GM15510 (cell line): ENCODE results near the gene IPPK.

Experiments used
- POLR2A ChIP-seq: IDR thresholded peaks from 3 replicates; pipeline ENCODE4 v1.6.1; 2011; ENCODE audit warnings: borderline replicate concordance; ENCODE audit not compliant: insufficient read length; ENCODE audit errors: extremely low read depth

IPPK gene

DNA sequence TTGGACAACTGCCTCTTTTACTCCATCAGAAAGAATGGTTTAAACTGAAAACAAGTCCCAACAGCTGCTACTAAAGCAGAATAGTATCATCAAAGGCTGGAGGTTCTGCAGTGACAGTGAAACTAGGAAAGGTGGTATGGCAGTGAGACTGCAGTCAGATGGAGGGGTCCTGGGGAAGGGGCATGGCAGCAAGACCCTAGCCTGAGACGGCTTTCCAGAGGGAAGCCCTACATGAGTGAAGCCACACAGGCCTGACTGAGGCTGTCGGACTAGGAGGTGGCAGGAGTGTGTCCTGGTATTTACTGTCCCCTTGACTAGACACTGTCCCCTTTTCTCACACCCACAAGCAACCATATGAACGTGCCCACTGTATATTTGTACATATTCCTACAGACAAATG is 40.4 kb upstream of the IPPK start:
- TF ChIP-seq POLR2A, result no peak

DNA sequence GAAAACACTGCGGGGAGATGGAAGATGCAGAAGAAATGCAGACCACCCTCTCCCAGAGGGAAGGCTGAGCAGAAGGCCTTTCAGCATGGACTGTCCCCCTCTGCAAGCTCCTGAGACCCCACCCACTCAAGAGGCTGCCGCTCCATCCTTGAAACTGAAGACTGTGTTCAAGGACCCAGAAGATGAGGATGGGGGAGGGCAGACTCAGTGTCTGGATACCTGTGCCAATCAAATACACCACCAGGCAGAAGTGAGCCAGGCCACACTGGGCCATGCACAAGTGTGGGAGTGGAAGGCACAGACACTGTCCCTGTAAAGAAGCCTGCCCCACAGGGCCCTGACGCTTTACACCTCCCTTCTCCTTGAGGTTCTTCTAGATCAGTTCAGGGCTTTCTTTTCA is 40.0 kb upstream of the IPPK start:
- no peak for TF ChIP-seq POLR2A

DNA sequence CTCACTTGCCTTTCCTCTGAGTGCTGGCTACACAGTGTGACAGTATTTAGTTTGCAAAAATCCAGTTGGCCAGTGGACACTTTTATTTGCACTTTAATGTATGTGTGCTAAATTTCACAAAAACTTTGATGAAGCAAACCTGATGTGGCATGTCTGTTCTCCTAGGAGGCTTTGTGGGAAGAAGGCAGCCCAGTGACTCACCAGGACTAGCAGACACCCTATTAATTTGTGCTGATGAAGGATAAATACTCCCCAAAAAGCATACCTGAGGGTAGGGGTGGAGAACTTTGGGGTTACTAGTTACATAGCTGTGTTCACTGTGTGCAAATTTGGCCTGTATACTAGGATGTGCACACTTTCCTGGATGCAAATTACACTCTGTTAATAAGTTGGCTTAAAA is 39.3 kb upstream of the IPPK start:
- TF ChIP-seq POLR2A, result no peak

DNA sequence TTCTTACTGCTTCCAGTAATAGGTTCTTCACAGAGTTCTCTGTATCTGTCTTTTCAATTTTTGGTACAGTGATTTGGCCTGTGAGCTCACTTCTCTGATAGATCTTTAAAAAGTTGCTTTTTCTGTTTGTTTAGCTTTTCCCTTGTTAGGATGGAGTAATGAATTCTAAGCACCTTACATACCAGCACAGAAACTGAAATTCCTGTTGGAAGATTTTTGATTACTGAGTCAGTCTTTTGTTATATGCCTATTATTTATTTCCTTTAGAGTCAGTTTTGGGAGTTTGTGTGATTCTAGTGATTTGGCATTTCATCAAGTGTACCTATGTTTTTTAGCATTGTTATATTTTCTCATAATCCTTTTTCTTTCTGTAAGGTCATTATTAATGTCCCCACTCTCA is 37.6 kb upstream of the IPPK start:
- TF ChIP-seq POLR2A, result no peak

DNA sequence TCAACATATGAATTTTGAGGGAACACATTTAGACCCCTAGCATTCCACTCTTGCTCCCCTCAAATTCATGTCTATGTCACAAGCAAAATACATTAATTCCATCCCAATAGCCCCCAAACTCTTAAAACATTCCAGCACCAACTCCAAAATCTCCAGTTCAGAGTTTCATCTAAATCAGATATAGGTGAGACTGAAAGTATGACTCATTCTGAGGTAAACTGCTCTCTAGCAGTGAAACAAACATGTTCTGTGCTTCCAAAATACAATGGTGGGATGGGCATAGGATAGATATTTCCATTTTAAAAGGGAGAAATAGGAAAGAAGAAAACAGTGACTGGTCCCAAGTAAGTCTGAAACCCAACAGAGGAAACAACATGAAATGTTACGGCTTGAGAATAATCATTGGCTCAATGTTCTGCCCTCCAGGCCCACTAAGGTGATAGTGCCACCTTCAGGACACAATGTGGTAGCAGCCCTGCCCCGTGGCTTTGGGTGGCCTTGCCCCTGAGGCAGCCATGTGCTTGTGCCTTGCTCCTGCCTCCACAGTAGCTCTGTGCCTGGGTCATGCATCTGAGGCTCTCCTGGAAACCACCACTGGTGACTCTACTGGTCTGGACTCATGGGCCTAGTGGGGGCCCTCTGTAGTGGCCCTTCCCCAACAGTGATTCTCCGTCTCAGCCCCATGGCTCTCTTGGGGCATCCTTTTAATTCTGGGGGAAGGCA is 36.4 kb upstream of the IPPK start:
- no peak for TF ChIP-seq POLR2A

DNA sequence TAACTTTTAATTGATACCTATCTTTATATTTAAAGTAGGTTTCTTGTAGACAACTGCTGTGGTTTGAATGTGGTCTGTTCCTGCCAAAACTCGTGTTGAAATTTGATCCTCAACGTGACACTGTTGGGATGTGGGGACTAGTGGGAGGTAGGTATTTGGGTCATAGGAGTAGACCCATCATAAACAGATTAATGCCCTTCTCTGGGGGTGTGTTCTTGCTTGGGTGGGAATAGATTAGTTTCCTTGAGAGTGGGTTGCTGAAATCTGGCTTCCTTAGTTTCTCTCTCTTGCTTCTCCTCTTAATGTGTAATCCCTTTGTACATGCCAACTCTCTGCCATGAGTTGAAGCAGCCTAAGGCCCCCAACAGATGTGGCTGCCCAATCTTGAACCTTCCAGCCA is 34.6 kb upstream of the IPPK start:
- TF ChIP-seq POLR2A, result no peak

DNA sequence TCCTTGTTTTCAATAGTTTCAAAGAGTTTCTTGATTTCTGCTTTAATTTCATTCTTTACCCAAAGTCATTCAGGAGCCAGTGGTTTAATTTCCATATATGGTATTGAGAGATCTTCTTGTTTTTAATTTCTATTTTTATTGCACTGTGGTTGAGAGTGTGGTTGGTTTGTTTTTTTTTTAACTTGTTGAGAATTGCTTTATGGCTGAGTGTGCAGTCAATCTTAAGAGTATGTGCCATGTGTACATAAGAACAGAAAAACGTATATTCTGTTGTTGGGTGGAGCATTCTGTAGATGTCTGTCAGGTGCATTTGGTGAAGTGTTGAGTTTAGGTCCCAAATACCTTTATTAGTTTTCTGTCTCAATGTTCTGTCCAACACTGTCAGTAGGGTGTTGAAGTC is 26.7 kb upstream of the IPPK start:
- no peak for TF ChIP-seq POLR2A

DNA sequence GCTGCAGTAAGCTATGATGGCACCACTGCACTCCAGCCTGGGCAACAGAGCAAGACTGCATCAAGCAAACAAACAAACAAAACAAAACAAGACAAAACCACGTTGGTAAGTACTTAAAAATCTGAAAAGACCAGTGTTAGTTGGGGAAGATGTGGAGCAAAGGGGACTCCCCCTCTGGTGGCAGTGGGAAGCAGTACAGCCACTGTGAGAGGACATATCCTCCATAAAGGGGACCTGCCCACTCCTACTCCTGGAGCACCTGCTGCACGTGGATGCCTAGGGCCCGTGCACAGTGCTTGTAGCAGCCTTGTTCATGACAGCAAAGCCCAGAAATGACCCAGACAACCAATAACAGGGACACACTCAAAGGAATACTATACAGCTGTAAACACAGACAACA is 17.0 kb upstream of the IPPK start:
- no peak for TF ChIP-seq POLR2A

DNA sequence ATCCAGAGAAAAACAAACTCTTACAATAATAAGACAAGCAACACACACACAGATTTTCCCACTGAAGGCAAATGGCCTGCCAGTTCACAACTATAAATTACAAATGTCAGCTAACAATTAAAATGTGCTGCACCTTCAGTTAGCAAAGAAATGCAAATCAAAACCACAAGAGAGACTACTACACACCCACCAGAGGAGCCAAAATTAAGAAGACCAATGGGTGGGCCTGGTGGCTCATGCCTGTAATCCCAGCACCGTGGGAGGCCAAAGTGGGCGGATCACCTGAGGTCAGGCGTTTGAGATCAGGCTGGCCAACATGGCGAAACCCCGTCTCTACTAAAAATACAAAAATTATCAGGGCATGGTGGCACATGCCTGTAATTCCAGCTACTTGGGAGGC is 15.1 kb upstream of the IPPK start:
- TF ChIP-seq POLR2A, result no peak

DNA sequence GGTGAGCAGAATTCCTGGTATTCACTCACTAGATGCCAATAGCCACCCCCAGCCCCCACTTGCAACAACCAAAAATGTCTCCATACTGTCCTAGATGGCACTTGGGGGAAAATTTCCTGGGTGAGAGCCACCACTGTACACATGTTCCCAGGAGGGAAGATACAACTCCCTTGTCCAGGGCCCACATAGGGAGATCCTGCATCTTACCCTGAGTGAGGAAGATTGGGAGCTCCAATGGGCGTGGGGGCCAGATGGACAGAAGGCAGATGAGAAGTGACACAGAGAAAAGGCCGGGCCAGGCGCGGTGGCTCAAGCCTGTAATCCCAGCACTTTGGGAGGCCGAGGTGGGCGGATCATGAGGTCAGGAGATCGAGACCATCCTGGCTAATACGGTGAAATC is 12.3 kb upstream of the IPPK start:
- TF ChIP-seq POLR2A, result no peak

DNA sequence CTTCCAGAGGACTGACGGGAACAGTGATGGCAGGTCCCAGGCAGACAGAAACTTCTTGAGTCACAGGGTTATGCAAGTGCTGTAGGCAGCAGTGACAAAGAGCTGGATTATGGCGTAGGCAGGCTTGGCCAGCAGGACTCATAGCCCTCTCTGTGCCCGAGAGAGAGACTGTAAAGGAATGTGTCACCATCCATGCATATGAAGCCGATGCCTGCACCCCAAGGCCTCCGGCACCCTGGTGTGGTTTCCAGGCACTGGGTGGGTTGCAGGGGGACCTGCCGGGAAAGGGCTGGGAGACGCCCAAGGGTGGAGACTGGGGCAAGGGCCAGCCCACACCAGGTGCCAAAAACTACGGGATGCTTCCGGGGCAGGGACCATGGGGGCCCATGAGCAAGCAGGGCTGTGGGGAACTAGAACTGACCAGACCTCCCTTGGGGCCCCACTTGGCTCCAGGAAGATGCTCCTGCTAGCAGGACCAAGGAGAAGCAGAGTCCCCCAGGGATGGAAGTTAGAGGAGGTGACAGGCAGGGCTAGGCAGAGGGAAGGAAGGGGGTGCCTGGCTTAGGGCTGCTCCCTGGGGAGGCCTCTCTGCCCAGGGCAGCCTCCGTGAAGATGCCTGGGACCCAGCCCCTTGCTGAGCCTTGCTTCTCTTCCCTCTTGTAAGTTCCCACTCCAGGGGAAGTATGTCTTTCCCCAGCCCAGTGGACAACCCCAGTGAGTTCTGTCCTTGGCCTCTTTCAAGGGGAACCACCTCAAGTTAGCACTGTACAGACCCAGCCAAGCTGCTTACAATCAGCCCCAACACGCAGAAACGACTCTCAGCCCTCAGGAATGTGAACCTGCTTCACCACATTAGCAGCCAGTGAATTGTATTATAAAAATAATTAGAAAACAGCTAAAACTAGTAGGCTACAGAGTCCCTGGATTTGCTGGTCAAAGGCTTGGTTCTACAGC is 10.5 kb upstream of the IPPK start:
- TF ChIP-seq POLR2A, result no peak

DNA sequence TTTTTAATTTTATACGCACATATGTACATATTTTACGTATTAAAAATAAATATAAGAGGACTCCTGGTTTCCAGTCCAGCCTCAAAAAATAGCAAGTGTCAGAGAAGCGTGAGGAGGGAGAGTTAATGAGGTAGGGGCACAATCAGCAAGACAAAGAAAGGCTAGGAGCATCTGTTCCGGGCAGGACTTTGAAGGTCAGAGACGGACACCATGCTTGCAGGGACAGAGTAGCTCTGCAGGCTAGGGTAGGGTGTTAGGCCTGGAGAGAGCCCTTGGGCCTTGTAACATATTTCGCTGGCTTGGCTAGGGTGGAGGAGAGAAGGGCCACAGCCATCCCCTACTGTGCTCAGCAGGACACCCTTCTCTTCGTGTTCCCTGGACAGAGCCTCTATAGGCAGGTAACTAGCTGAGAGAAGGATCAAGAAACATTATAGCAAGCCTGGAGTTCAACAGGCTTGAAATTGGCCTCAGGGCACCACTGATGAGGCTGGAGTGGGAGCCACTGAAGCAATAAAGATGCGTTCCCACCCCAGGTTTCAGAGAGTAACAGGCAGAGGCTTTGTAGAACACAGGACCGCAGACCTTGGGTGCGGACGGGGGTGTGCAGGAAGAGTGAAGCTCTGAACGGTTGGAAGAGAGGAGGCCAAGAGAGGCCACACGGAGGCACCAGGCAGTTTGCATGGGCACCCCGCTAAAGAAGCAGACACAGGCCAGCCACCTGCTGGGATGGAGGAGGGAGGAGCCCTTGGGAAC is 9.7 kb upstream of the IPPK start:
- TF ChIP-seq POLR2A, result no peak

DNA sequence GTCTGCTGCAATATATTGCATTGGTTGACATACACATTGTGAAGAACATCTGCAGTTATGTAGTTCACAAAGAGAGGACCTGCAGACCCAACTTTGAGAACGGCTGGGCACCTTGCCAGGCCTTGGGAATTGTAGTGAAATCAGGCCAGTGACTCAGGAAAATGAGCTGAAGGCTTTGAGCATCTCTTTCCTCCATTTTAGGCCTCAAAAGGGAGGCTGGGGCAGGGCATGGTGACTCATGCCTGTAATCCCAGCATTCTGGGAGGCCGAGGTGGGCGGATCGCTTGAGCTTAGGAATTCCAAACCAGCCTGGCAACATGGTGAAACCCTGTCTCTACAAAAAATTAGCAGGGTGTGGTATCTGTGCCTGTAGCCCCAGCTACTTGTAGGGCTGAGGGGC is 1.4 kb upstream of the IPPK start:
- TF ChIP-seq POLR2A, result no peak

DNA sequence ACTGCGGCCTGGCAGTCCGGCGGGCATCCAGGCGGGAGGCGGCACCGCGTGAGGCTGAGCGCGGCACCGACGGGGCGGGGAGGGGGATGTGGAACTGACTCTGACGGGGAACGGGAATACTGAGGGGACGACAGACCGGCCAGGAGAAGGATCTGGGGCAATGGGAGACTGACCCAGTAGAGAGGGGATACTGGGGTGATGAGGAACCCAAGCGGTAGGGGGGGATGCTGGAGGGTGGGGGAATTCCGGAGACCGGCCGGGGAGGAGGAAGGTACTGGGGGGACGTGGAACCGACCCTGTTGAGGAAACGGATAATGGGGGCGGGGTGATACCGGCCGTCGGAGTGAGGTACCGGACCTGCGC is 423 bp downstream of the IPPK start:
- no peak for TF ChIP-seq POLR2A
